Endothelial cell of umbilical vein (primary cell): ENCODE data around the gene TRAPPC11.

Source experiments
- GATA2 ChIP-seq: IDR thresholded peaks from 2 replicates; pipeline ENCODE4 v1.7.0; 2011; ENCODE audit warnings: low read depth, mild to moderate bottlenecking, moderate library complexity, mixed read lengths, low read length; ENCODE audit not compliant: insufficient read length, insufficient read depth
- POLR2A ChIP-seq: IDR thresholded peaks from 2 replicates; pipeline ENCODE4 v1.6.1; 2012; ENCODE audit warnings: low read depth, mild to moderate bottlenecking, control low read depth, low read length
- POLR2AphosphoS5 ChIP-seq: IDR thresholded peaks from 2 replicates; pipeline ENCODE4 v1.6.1; 2012; ENCODE audit warnings: low read depth, mild to moderate bottlenecking, control low read depth, low read length, moderate library complexity; ENCODE audit not compliant: insufficient read depth
- TF ChIP-seq, protein P1 (sequence below), 2 donors: IDR thresholded peaks; 1 replicate in 1 of 2; 2 replicates in 1 of 2; pipeline ENCODE4 v1.5.1; 2011; ENCODE audit warnings: low read length in 2 of 2, mild to moderate bottlenecking in 2 of 2, moderate library complexity in 2 of 2, control low read depth in 1 of 2, inconsistent platforms in 1 of 2, low read depth in 1 of 2; ENCODE audit not compliant: insufficient read depth in 1 of 2; ENCODE audit errors: extremely low read depth in 1 of 2

- TF ChIP-seq, protein P1, sequence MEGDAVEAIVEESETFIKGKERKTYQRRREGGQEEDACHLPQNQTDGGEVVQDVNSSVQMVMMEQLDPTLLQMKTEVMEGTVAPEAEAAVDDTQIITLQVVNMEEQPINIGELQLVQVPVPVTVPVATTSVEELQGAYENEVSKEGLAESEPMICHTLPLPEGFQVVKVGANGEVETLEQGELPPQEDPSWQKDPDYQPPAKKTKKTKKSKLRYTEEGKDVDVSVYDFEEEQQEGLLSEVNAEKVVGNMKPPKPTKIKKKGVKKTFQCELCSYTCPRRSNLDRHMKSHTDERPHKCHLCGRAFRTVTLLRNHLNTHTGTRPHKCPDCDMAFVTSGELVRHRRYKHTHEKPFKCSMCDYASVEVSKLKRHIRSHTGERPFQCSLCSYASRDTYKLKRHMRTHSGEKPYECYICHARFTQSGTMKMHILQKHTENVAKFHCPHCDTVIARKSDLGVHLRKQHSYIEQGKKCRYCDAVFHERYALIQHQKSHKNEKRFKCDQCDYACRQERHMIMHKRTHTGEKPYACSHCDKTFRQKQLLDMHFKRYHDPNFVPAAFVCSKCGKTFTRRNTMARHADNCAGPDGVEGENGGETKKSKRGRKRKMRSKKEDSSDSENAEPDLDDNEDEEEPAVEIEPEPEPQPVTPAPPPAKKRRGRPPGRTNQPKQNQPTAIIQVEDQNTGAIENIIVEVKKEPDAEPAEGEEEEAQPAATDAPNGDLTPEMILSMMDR (IDR thresholded peaks at IDR 0.05; ENCODE audit: extremely low read depth in 1 of 2, insufficient read depth in 1 of 2, low read depth in 1 of 2, low read length in 2 of 2), result no peak
- TF ChIP-seq POLR2AphosphoS5 (no peak), GATA2 (no peak), POLR2A (no peak)
These were observed 88.3 kb downstream of the TRAPPC11 start for GRCh38 chr4:183747380-183747779.
